Neural cell (in vitro differentiated cells): ENCODE results near the gene ACHE. TPM values are rescaled to one million over a fixed set of nuclear protein-coding genes. Genes with fewer than 3 reads are reported as not detected.
"Not testable (repeated sequence)": the region's sequence is repeated elsewhere in the genome, so short reads cannot be mapped to it uniquely, and the experiment has no call there.

Experiments
- H2AFZ ChIP-seq: fragments of 200-600, 300-800 bp; sonication (generic), shearing (Covaris generic); 2 replicates; pipeline ENCODE4 v1.6.0; 2014; ENCODE audit warnings: low read depth, mild to moderate bottlenecking, antibody characterized with exemption, low read length, moderate library complexity
- H3F3A ChIP-seq: fragments of 200-600 bp; shearing (Covaris generic); 2 replicates; pipeline ENCODE4 v1.6.1; 2016; ENCODE audit warnings: mild to moderate bottlenecking, moderate library complexity, mixed read lengths, antibody characterized with exemption, low read length; ENCODE audit not compliant: insufficient read depth, poor library complexity, severe bottlenecking
- H3K27ac ChIP-seq: fragments of 200-600, 300-800 bp; sonication (generic), shearing (Covaris generic); 2 replicates; pipeline ENCODE4 v1.5.1; 2014; ENCODE audit warnings: mild to moderate bottlenecking, low read length, moderate library complexity
- H3K27me3 ChIP-seq: fragments of 300-800, 200-600 bp; sonication (generic), shearing (Covaris generic); 2 replicates; pipeline ENCODE4 v1.6.0; 2014; ENCODE audit warnings: mild to moderate bottlenecking, low read depth, low read length, moderate library complexity; ENCODE audit not compliant: insufficient read depth
- H3K36me3 ChIP-seq: fragments of 300-800, 200-600 bp; sonication (generic), shearing (Covaris generic); 2 replicates; pipeline ENCODE4 v1.5.1; 2014; ENCODE audit warnings: mild to moderate bottlenecking, antibody characterized with exemption, low read length, moderate library complexity; ENCODE audit not compliant: insufficient read depth
- H3K4me2 ChIP-seq: fragments of 300-800, 200-600 bp; sonication (generic), shearing (Covaris generic); 2 replicates; pipeline ENCODE4 v1.6.0; 2014; ENCODE audit warnings: mild to moderate bottlenecking, low read length
- H3K4me3 ChIP-seq: fragments of 300-800, 200-600 bp; sonication (generic), shearing (Covaris generic); 2 replicates; pipeline ENCODE4 v1.5.1; 2014; ENCODE audit warnings: mild to moderate bottlenecking, low read length, moderate library complexity
- H3K79me2 ChIP-seq: fragments of 200-600 bp; shearing (Covaris generic); replicated peaks from 2 replicates; pipeline ENCODE4 v1.6.0; 2014; ENCODE audit warnings: mild to moderate bottlenecking, low read length, moderate library complexity; ENCODE audit not compliant: insufficient read depth
- H3K9ac ChIP-seq: fragments of 300-800, 200-600 bp; sonication (generic), shearing (Covaris generic); 2 replicates; pipeline ENCODE4 v1.6.1; 2016; ENCODE audit warnings: mild to moderate bottlenecking, low read length, mixed read lengths
- H3K9me2 ChIP-seq: fragments of 200-600 bp; shearing (Covaris generic); 2 replicates; pipeline ENCODE4 v1.6.1; 2016; ENCODE audit warnings: mild to moderate bottlenecking, low read length, mixed read lengths; ENCODE audit not compliant: insufficient read depth
- H3K9me3 ChIP-seq: fragments of 200-600, 300-800 bp; sonication (generic), shearing (Covaris generic); 2 replicates; pipeline ENCODE4 v1.6.1; 2016; ENCODE audit warnings: mild to moderate bottlenecking, mixed run types, low read length, moderate library complexity, mixed read lengths
- H4K20me1 ChIP-seq: fragments of 200-600 bp; shearing (Covaris generic); 2 replicates; pipeline ENCODE4 v1.6.1; 2016; ENCODE audit warnings: mild to moderate bottlenecking, mixed run types; ENCODE audit not compliant: insufficient read depth
- CTCF ChIP-seq: fragments of 450-650 bp; IDR thresholded peaks from 2 replicates; pipeline ENCODE4 v1.5.1; 2014; ENCODE audit warnings: antibody characterized with exemption, mild to moderate bottlenecking, moderate library complexity; ENCODE audit not compliant: poor library complexity, severe bottlenecking
- EP300 ChIP-seq: fragments of 450-650 bp; conservative IDR thresholded peaks from 2 replicates; pipeline ENCODE4 v1.6.1; 2014; ENCODE audit warnings: antibody characterized with exemption, mild to moderate bottlenecking, moderate library complexity; ENCODE audit not compliant: poor library complexity, severe bottlenecking
- EZH2 ChIP-seq: fragments of 200-600, 300-800 bp; shearing (Covaris generic), sonication (generic); IDR thresholded peaks from 2 replicates; pipeline ENCODE4 v1.6.1; 2014; ENCODE audit warnings: antibody characterized with exemption, low read length, borderline replicate concordance, mild to moderate bottlenecking; ENCODE audit not compliant: insufficient read depth, poor library complexity, severe bottlenecking
- MXI1 ChIP-seq: fragments of 450-650 bp; conservative IDR thresholded peaks from 2 replicates; pipeline ENCODE4 v1.6.1; 2014; ENCODE audit warnings: antibody characterized with exemption, mild to moderate bottlenecking; ENCODE audit not compliant: poor library complexity, severe bottlenecking
- POLR2AphosphoS5 ChIP-seq: IDR thresholded peaks from 2 replicates; pipeline ENCODE4 v1.6.1; 2012
- RAD21 ChIP-seq: fragments of 450-650 bp; conservative IDR thresholded peaks from 2 replicates; pipeline ENCODE4 v1.6.1; 2014; ENCODE audit warnings: antibody characterized with exemption, mild to moderate bottlenecking, moderate library complexity
- SMC3 ChIP-seq: fragments of 450-650 bp; conservative IDR thresholded peaks from 2 replicates; pipeline ENCODE4 v1.6.1; 2014; ENCODE audit warnings: antibody characterized with exemption, mild to moderate bottlenecking, moderate library complexity; ENCODE audit not compliant: poor library complexity
- TAF1 ChIP-seq: IDR thresholded peaks from 2 replicates; pipeline ENCODE4 v1.6.1; 2012; ENCODE audit warnings: low read depth
- polyA plus RNA-seq: library from polyadenylated mRNA; depleted of rRNA; stranded (reverse); fragments of >200 nt; gene quantifications from 2 replicates; pipeline ENCODE4 v1.2.3, GENCODE V29; 2014
- TF ChIP-seq, protein P1 (sequence below): IDR thresholded peaks from 2 replicates; pipeline ENCODE4 v1.6.1; 2012; ENCODE audit warnings: borderline replicate concordance

The ACHE gene
- polyA plus RNA-seq, 1 donor from 2014 or later, result 12.2 TPM

DNA sequence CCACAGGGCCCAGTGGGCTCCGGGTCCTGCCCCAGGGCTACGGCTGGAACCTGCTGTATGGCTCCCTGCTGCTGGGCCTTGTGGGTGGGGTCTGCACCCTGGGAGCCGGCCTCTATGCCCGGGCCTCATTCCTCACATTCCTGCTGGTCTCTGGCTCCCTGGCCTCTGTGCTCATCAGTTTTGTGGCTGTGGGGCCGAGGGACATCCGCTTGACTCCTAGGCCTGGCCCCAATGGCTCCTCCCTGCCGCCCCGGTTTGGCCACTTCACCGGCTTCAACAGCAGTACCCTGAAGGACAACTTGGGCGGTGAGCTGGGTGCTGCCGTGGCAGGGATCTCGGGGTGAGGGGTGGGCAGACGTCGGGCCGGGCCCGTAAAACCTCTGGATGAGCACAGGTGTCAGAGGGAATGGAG is 38.8 kb downstream of the ACHE start:
- no peaks in the 10 kb centered on the region for H3K27me3 ChIP-seq
- no peaks in the 10 kb centered on the region for H3K9me2 ChIP-seq
- H3K36me3 ChIP-seq, result no peaks in the 10 kb centered on the region
- no peak overlapping the region for H2AFZ ChIP-seq
- no peak overlapping the region for H3K27ac ChIP-seq
- no peaks in the 10 kb centered on the region for H4K20me1 ChIP-seq
- no peaks in the 10 kb centered on the region for H3K9me3 ChIP-seq
- no peaks in the 10 kb centered on the region for H3F3A ChIP-seq
- no peak overlapping the region for H3K4me2 ChIP-seq
- TF ChIP-seq SMC3 (no peak), POLR2AphosphoS5 (no peak), RAD21 (no peak), EP300 (no peak), CTCF (no peak), MXI1 (no peak), EZH2 (no peak), TAF1 (no peak)
- TF ChIP-seq, protein P1, sequence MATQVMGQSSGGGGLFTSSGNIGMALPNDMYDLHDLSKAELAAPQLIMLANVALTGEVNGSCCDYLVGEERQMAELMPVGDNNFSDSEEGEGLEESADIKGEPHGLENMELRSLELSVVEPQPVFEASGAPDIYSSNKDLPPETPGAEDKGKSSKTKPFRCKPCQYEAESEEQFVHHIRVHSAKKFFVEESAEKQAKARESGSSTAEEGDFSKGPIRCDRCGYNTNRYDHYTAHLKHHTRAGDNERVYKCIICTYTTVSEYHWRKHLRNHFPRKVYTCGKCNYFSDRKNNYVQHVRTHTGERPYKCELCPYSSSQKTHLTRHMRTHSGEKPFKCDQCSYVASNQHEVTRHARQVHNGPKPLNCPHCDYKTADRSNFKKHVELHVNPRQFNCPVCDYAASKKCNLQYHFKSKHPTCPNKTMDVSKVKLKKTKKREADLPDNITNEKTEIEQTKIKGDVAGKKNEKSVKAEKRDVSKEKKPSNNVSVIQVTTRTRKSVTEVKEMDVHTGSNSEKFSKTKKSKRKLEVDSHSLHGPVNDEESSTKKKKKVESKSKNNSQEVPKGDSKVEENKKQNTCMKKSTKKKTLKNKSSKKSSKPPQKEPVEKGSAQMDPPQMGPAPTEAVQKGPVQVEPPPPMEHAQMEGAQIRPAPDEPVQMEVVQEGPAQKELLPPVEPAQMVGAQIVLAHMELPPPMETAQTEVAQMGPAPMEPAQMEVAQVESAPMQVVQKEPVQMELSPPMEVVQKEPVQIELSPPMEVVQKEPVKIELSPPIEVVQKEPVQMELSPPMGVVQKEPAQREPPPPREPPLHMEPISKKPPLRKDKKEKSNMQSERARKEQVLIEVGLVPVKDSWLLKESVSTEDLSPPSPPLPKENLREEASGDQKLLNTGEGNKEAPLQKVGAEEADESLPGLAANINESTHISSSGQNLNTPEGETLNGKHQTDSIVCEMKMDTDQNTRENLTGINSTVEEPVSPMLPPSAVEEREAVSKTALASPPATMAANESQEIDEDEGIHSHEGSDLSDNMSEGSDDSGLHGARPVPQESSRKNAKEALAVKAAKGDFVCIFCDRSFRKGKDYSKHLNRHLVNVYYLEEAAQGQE, result no peak
- no peak overlapping the region for H3K9ac ChIP-seq
- no peaks in the 10 kb centered on the region for H3K79me2 ChIP-seq
- H3K4me3 ChIP-seq, result no peak overlapping the region

- Histone ChIP-seq H3K79me2 (no peaks in the 10 kb centered on the region), H3K9me3 (no peaks in the 10 kb centered on the region), H3K36me3 (no peaks in the 10 kb centered on the region), H3F3A (no peaks in the 10 kb centered on the region), H3K4me3 (no peak overlapping the region), H3K27ac (no peak overlapping the region), H2AFZ (no peak overlapping the region), H3K9me2 (no peaks in the 10 kb centered on the region), H3K4me2 (no peak overlapping the region), H3K9ac (no peak overlapping the region), H3K27me3 (no peaks in the 10 kb centered on the region), H4K20me1 (no peaks in the 10 kb centered on the region)
- TF ChIP-seq, protein P1, result no peak
- TF ChIP-seq EZH2, result no peak
- no peak for TF ChIP-seq MXI1
- TF ChIP-seq CTCF, result no peak
- no peak for TF ChIP-seq SMC3
- no peak for TF ChIP-seq POLR2AphosphoS5
- no peak for TF ChIP-seq RAD21
- no peak for TF ChIP-seq TAF1
- no peak for TF ChIP-seq EP300
Measured at GRCh38 chr7:100855515-100855914, 40.2 kb downstream of the ACHE start.

DNA sequence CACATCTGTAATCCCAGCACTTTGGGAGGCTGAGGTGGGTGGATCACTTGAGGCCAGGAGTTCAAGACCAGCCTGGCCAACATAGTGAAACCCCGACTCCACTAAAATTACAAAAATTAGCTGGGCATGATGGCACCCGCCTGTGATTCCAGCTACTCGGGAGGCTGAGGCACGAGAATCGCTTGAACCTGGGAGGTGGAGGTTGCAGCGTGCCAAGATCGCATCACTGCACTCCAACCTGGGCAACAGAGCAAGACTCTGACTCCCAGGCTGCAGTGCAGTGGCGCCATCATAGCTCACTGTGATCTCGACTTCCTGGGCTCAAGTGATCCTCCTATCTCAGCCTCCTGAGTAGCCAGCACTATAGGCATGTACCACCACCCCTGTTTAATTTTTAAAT is 40.8 kb downstream of the ACHE start:
- H3K36me3 ChIP-seq, H4K20me1 ChIP-seq, H3K4me3 ChIP-seq, H3F3A ChIP-seq, H3K9ac ChIP-seq, H3K27ac ChIP-seq, H2AFZ ChIP-seq, H3K79me2 ChIP-seq, H3K9me3 ChIP-seq, H3K27me3 ChIP-seq, H3K4me2 ChIP-seq, H3K9me2 ChIP-seq: not testable (repeated sequence)
